GM23248 (cell line): Measurements from ENCODE around the gene MEGF11.

Experiments used
- EZH2 ChIP-seq: fragments of 200-600 bp; sonication (generic); IDR thresholded peaks from 2 replicates; pipeline ENCODE4 v1.6.1; 2018; ENCODE audit warnings: antibody characterized with exemption, mild to moderate bottlenecking; ENCODE audit not compliant: insufficient read depth, poor library complexity, severe bottlenecking
- EZH2phosphoT487 ChIP-seq: fragments of 200-600 bp; sonication (generic); IDR thresholded peaks from 2 replicates; pipeline ENCODE4 v1.6.1; 2018; ENCODE audit warnings: antibody characterized with exemption, moderate library complexity, mild to moderate bottlenecking, low read depth; ENCODE audit not compliant: insufficient read depth

- TF ChIP-seq EZH2 (no peak), EZH2phosphoT487 (no peak)
Measured at GRCh38 chr15:65918945-65919344, 334.6 kb downstream of the MEGF11 start.
